IPS-NIHi7 (cell line): ENCODE measurements around the gene FAM163B.

Experiments used
- DNase-seq: peaks from one replicate; pipeline ENCODE4 v3.0.0; 2012; ENCODE audit warnings: mixed read lengths; ENCODE audit errors: extremely low spot score

FAM163B gene

GRCh38 chr9:133528876-133529241, 80.3 kb downstream of the FAM163B start:
- DNase-seq: no peak

- no peak for DNase-seq
Measured at GRCh38 chr9:133528001-133528875, 81.0 kb downstream of the FAM163B start.

- DNase-seq: no peak
Measured at GRCh38 chr9:133527444-133527920, 81.7 kb downstream of the FAM163B start.
